ENCODE results near the gene PIMREG. TPM values are rescaled to one million over a fixed set of nuclear protein-coding genes. Genes with fewer than 3 reads are reported as not detected.

Gene PIMREG
- polyA plus RNA-seq, 2 of the 4 experiments (the other 2 are of a cell fraction) = 26.3 to 28.9 TPM

GRCh38 chr17:6498901-6499540, 54.8 kb downstream of the PIMREG start:
- Histone ChIP-seq H3K27ac (no peak overlapping the region), H3K4me3 (no peak overlapping the region), H3K4me1 (no peaks in the 10 kb centered on the region), H3K9me3 (no peaks in the 10 kb centered on the region), H3K4me2 (no peak overlapping the region)
- CTCF ChIA-PET = interaction anchor here (4.0 kb wide), 1 partner anchor 25 kb away, joined by 22 read pairs; no protein-coding TSS in a partner anchor
- TF ChIP-seq TP53 (CRISPR knock-in tag; IDR thresholded peaks at IDR 0.05) (no peak), TFCP2L1 (CRISPR knock-in tag; IDR thresholded peaks at IDR 0.05) (no peak), CBX2 (IDR thresholded peaks at IDR 0.05; ENCODE audit: borderline replicate concordance, low read depth) (no peak)
- FAIRE-seq (no peak), ATAC-seq (no peak), DNase-seq (ENCODE audit: low read depth in 1 of 2, low spot score in 1 of 2) (no peak)
- POLR2A ChIA-PET = no interaction called here
- WGBS (ENCODE audit: missing lambda C conversion rate) = 77% methylated on average over 10 of the region's 10 CpGs

Other genes starting within 250 kb of the PIMREG start
- gene AIPL1, start 9.3 kb upstream of the PIMREG start, polyA plus RNA-seq (2011; rRNA removed) = not detected in 2 replicates
- gene AIPL1, start 9.3 kb upstream of the PIMREG start, polyA plus RNA-seq (2017; fragmentation: RNase III; extraction: RNeasy Plus Mini Kit Qiagen cat#74134 plus additional on column Dnase treatment) = not detected in 3 replicates
- gene PITPNM3, start 112.1 kb downstream of the PIMREG start, polyA plus RNA-seq (2011; rRNA removed) = 0.80 and 0.93 TPM in 2 replicates
- gene PITPNM3, start 112.1 kb downstream of the PIMREG start, polyA plus RNA-seq (2017; fragmentation: RNase III; extraction: RNeasy Plus Mini Kit Qiagen cat#74134 plus additional on column Dnase treatment) = 1.8 to 2.3 TPM (median 2.2 TPM) in 3 replicates
- gene KIAA0753, start 196.3 kb downstream of the PIMREG start, polyA plus RNA-seq (2011; rRNA removed) = 15.2 and 21.5 TPM in 2 replicates
- 13.6 to 16.1 TPM (median 14.1 TPM) in 3 replicates for gene KIAA0753, start 196.3 kb downstream of the PIMREG start, polyA plus RNA-seq (2017; fragmentation: RNase III; extraction: RNeasy Plus Mini Kit Qiagen cat#74134 plus additional on column Dnase treatment)
- 517 and 572 TPM in 2 replicates for gene TXNDC17, start 196.6 kb downstream of the PIMREG start, polyA plus RNA-seq (2011; rRNA removed)
- gene TXNDC17, start 196.6 kb downstream of the PIMREG start, polyA plus RNA-seq (2017; fragmentation: RNase III; extraction: RNeasy Plus Mini Kit Qiagen cat#74134 plus additional on column Dnase treatment) = 621 to 751 TPM (median 643 TPM) in 3 replicates
- gene MED31, start 207.2 kb downstream of the PIMREG start, polyA plus RNA-seq (2011; rRNA removed) = 49.0 and 50.2 TPM in 2 replicates
- gene MED31, start 207.2 kb downstream of the PIMREG start, polyA plus RNA-seq (2017; fragmentation: RNase III; extraction: RNeasy Plus Mini Kit Qiagen cat#74134 plus additional on column Dnase treatment) = 27.9 to 32.2 TPM (median 31.8 TPM) in 3 replicates
- gene C17orf100, start 207.3 kb downstream of the PIMREG start, polyA plus RNA-seq (2011; rRNA removed) = 4.1 and 4.2 TPM in 2 replicates
- gene C17orf100, start 207.3 kb downstream of the PIMREG start, polyA plus RNA-seq (2017; fragmentation: RNase III; extraction: RNeasy Plus Mini Kit Qiagen cat#74134 plus additional on column Dnase treatment) = 2.4 to 3.1 TPM (median 2.6 TPM) in 3 replicates

Data from A549 (cell line).